SU-DHL-6 (cell line): ENCODE measurements around the gene UBALD2.

ENCODE experiments used
- H2AFZ ChIP-seq: fragments of 200-600 bp; sonication (generic); 2 replicates; pipeline ENCODE4 v1.6.1; 2014; ENCODE audit warnings: low read depth, mild to moderate bottlenecking, moderate library complexity, mixed read lengths, antibody characterized with exemption, low read length; ENCODE audit not compliant: severe bottlenecking
- H3F3A ChIP-seq: fragments of 200-600 bp; shearing (Covaris generic); 2 replicates; pipeline ENCODE4 v1.6.0; 2016; ENCODE audit warnings: antibody characterized with exemption, mild to moderate bottlenecking; ENCODE audit not compliant: insufficient read depth
- H3K27ac ChIP-seq: fragments of 200-600 bp; sonication (generic); 2 replicates; pipeline ENCODE4 v1.5.1; 2016; ENCODE audit warnings: low read depth, mild to moderate bottlenecking, low read length, moderate library complexity, mixed read lengths
- H3K27me3 ChIP-seq: fragments of 200-600 bp; sonication (generic), shearing (Covaris generic); 2 replicates; pipeline ENCODE4 v1.6.0; 2014; ENCODE audit warnings: mild to moderate bottlenecking, low read length
- H3K36me3 ChIP-seq: fragments of 200-600 bp; sonication (generic); 2 replicates; pipeline ENCODE4 v1.6.1; 2014; ENCODE audit warnings: mild to moderate bottlenecking, low read length, mixed read lengths
- H3K4me2 ChIP-seq: fragments of 300-600, 200-600 bp; shearing (Covaris generic), sonication (generic); 2 replicates; pipeline ENCODE4 v1.6.0; 2014; ENCODE audit warnings: low read length, low read depth, mild to moderate bottlenecking; ENCODE audit not compliant: poor library complexity, severe bottlenecking
- H3K4me3 ChIP-seq: fragments of 200-600 bp; sonication (generic); 2 replicates; pipeline ENCODE4 v1.5.1; 2014; ENCODE audit warnings: antibody characterized with exemption, low read length, mild to moderate bottlenecking, mixed read lengths; ENCODE audit not compliant: insufficient read depth, poor library complexity, severe bottlenecking
- H3K79me2 ChIP-seq: fragments of 200-600 bp; sonication (generic); 2 replicates; pipeline ENCODE4 v1.6.1; 2014; ENCODE audit warnings: mild to moderate bottlenecking, low read length, moderate library complexity; ENCODE audit not compliant: insufficient read depth
- H3K9ac ChIP-seq: fragments of 200-600 bp; sonication (generic); 2 replicates; pipeline ENCODE4 v1.7.0; 2014; ENCODE audit warnings: mild to moderate bottlenecking, low read length
- H3K9me2 ChIP-seq: fragments of 200-600 bp; sonication (generic); replicated peaks from 2 replicates; pipeline ENCODE4 v1.6.1; 2014; ENCODE audit warnings: low read length; ENCODE audit not compliant: insufficient read depth
- H3K9me3 ChIP-seq: fragments of 200-600 bp; sonication (generic); 2 replicates; pipeline ENCODE4 v1.6.1; 2014; ENCODE audit warnings: low read length, mixed read lengths; ENCODE audit not compliant: insufficient read depth
- H4K20me1 ChIP-seq: fragments of 200-600 bp; sonication (generic); 2 replicates; pipeline ENCODE4 v1.6.1; 2014; ENCODE audit warnings: low read depth, mild to moderate bottlenecking, antibody characterized with exemption, low read length, moderate library complexity, mixed read lengths
- CTCF ChIP-seq: fragments of 200-600 bp; sonication (generic); IDR thresholded peaks from one replicate; pipeline ENCODE4 v1.5.1; 2017; ENCODE audit warnings: antibody characterized with exemption, mild to moderate bottlenecking, low read length, moderate library complexity; ENCODE audit not compliant: insufficient read depth, poor library complexity, severe bottlenecking
- EZH2phosphoT487 ChIP-seq: fragments of 200-600 bp; sonication (generic), shearing (Covaris generic); conservative IDR thresholded peaks from 2 replicates; pipeline ENCODE4 v1.6.1; 2018; ENCODE audit warnings: mild to moderate bottlenecking, antibody characterized with exemption, low read length, moderate library complexity, mixed read lengths

UBALD2 gene

GRCh38 chr17:76293106-76293505 lies 28.0 kb downstream of the UBALD2 start:
- no peaks in the 10 kb centered on the region for H3F3A ChIP-seq
- no peaks in the 10 kb centered on the region for H3K36me3 ChIP-seq
- no peaks in the 10 kb centered on the region for H4K20me1 ChIP-seq
- no peak overlapping the region for H3K4me2 ChIP-seq
- no peaks in the 10 kb centered on the region for H3K79me2 ChIP-seq
- H3K27me3 ChIP-seq, result no peaks in the 10 kb centered on the region
- no peaks in the 10 kb centered on the region for H3K9me3 ChIP-seq
- no peaks in the 10 kb centered on the region for H3K9me2 ChIP-seq
- H3K27ac ChIP-seq, result no peak overlapping the region
- H3K4me3 ChIP-seq, result no peak overlapping the region
- H2AFZ ChIP-seq, result no peak overlapping the region
- H3K9ac ChIP-seq, result no peak overlapping the region
- TF ChIP-seq EZH2phosphoT487 (no peak), CTCF (no peak)

GRCh38 chr17:76296186-76296585 lies 31.0 kb downstream of the UBALD2 start:
- TF ChIP-seq EZH2phosphoT487, result no peak
- no peak for TF ChIP-seq CTCF
- H2AFZ ChIP-seq, result no peak overlapping the region
- no peak overlapping the region for H3K27ac ChIP-seq
- H3F3A ChIP-seq, result no peaks in the 10 kb centered on the region
- no peaks in the 10 kb centered on the region for H4K20me1 ChIP-seq
- no peak overlapping the region for H3K9ac ChIP-seq
- no peak overlapping the region for H3K4me3 ChIP-seq
- H3K9me3 ChIP-seq, result no peaks in the 10 kb centered on the region
- no peaks in the 10 kb centered on the region for H3K27me3 ChIP-seq
- no peaks in the 10 kb centered on the region for H3K36me3 ChIP-seq
- no peak overlapping the region for H3K4me2 ChIP-seq
- no peaks in the 10 kb centered on the region for H3K9me2 ChIP-seq
- H3K79me2 ChIP-seq, result no peaks in the 10 kb centered on the region

DNA sequence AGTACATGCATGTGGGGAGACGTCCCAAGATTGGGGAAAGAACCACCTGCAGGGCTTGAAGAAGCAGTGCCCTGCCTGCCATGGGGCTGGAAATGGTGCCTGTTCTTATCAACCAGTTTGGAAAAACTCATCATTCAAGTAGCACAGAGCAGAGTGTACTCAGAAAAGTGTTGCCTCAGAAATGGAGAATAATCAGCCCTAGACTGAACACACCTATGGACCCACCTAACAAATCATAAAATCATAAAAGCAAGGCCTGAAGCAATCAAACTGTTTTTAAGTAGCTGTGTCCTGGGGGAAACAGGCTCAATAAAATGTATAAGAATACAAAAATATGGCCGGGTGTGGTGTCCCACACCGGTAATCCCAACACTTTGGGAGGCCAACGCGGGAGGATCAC lies 31.7 kb downstream of the UBALD2 start:
- TF ChIP-seq EZH2phosphoT487 (no peak), CTCF (no peak)
- no peak overlapping the region for H2AFZ ChIP-seq
- H3K9ac ChIP-seq, result no peak overlapping the region
- H3K9me3 ChIP-seq, result no peaks in the 10 kb centered on the region
- no peaks in the 10 kb centered on the region for H3K27me3 ChIP-seq
- no peaks in the 10 kb centered on the region for H3F3A ChIP-seq
- no peaks in the 10 kb centered on the region for H3K9me2 ChIP-seq
- no peak overlapping the region for H3K4me2 ChIP-seq
- no peaks in the 10 kb centered on the region for H3K36me3 ChIP-seq
- no peaks in the 10 kb centered on the region for H3K79me2 ChIP-seq
- H4K20me1 ChIP-seq, result no peaks in the 10 kb centered on the region
- H3K27ac ChIP-seq, result no peak overlapping the region
- no peak overlapping the region for H3K4me3 ChIP-seq

DNA sequence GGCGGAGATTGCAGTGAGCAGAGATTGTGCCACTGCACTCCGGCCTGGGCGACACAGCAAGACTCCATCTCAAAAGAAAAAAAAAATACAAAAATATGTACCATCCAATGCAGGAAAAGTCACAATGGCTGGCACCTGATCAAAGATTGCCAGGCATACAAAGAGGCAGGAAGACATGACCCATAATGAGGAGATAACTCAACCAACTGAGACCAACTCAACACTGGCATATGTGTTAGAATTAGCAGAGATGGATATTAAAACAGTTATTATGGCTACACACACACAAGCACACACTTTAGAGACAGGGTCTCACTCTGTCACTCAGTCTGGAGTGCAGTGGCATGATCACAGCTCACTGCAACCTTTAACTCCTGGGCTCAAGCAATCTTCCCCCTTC lies 32.3 kb downstream of the UBALD2 start:
- Histone ChIP-seq H3K4me3 (no peak overlapping the region), H4K20me1 (no peaks in the 10 kb centered on the region), H2AFZ (no peak overlapping the region), H3K4me2 (no peak overlapping the region), H3K79me2 (no peaks in the 10 kb centered on the region), H3K27me3 (no peaks in the 10 kb centered on the region), H3K9me3 (no peaks in the 10 kb centered on the region), H3K36me3 (no peaks in the 10 kb centered on the region), H3K9me2 (no peaks in the 10 kb centered on the region), H3K27ac (no peak overlapping the region), H3F3A (no peaks in the 10 kb centered on the region), H3K9ac (no peak overlapping the region)
- TF ChIP-seq CTCF (no peak), EZH2phosphoT487 (no peak)
